Thyroid gland (tissue), 4 donors: ENCODE results near the gene FKBP6.
"Not testable (repeated sequence)": the region's sequence is repeated elsewhere in the genome, so short reads cannot be mapped to it uniquely, and the experiment has no call there.

ENCODE experiments used
- POLR2A ChIP-seq, 2 donors: fragments of 450-650 bp; IDR thresholded peaks; one replicate each; pipeline ENCODE4 v1.6.1; 2017; ENCODE audit warnings: antibody characterized with exemption in 2 of 2, mild to moderate bottlenecking in 2 of 2, moderate library complexity in 1 of 2
- TF ChIP-seq, protein P1 (sequence below), 6 experiments: fragments of 200-600 bp in 3 of 6; fragments of 450-650 bp in 3 of 6; sonication (generic) in 3 of 6; IDR thresholded peaks; one replicate each; pipeline ENCODE4 v1.5.1; 2016 to 2019; ENCODE audit warnings: antibody characterized with exemption in 6 of 6, mild to moderate bottlenecking in 2 of 6, inconsistent platforms in 1 of 6, moderate library complexity in 1 of 6

DNA sequence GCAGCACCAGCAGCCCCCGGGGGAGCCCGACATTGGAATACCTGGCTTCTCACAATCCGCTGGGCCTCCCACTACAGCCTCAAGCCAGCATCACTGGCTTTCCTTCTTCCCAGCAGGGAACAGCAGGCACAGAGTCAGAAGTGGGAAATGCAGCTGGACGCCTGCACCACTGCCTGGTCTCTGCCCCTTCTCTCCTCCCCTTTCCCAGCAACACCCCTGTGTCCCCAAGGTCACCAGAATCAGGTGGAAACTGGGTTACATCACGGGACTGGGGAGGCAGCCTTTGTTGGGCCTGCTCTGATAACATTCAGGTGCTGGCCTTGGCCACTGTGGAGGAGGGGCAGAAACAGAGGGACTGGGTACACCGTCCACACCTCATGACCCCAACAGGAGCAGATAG, 2.5 kb upstream of the FKBP6 start:
- TF ChIP-seq, protein P1, sequence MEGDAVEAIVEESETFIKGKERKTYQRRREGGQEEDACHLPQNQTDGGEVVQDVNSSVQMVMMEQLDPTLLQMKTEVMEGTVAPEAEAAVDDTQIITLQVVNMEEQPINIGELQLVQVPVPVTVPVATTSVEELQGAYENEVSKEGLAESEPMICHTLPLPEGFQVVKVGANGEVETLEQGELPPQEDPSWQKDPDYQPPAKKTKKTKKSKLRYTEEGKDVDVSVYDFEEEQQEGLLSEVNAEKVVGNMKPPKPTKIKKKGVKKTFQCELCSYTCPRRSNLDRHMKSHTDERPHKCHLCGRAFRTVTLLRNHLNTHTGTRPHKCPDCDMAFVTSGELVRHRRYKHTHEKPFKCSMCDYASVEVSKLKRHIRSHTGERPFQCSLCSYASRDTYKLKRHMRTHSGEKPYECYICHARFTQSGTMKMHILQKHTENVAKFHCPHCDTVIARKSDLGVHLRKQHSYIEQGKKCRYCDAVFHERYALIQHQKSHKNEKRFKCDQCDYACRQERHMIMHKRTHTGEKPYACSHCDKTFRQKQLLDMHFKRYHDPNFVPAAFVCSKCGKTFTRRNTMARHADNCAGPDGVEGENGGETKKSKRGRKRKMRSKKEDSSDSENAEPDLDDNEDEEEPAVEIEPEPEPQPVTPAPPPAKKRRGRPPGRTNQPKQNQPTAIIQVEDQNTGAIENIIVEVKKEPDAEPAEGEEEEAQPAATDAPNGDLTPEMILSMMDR (IDR thresholded peaks at IDR 0.05) = not testable (repeated sequence)
- TF ChIP-seq POLR2A (IDR thresholded peaks at IDR 0.05) = not testable (repeated sequence)
